OCI-LY7 (cell line): ENCODE data around the gene NUDT3. TPM values are rescaled to one million over a fixed set of nuclear protein-coding genes. Genes with fewer than 3 reads are reported as not detected.

Experiments used
- BruUV-seq: library from RNA; stranded (reverse); fragments of 400-500 nt; replicated peaks from 2 replicates; lab custom pipeline; 2021; lab: Mats Ljungman, UMichigan
- CTCF ChIA-PET: fragments of 300-600 bp; sonication (Branson Sonifier 250); formaldehyde crosslinking; loops from one replicate; lab custom pipeline; 2022; ENCODE audit warnings: antibody characterized with exemption; ENCODE audit not compliant: unreplicated experiment; lab: Charles Lee
- POLR2A ChIA-PET: fragments of 300-600 bp; sonication (Branson Sonifier 250); formaldehyde crosslinking; loops from one replicate; lab custom pipeline; 2022; ENCODE audit warnings: antibody characterized with exemption; lab: Charles Lee
- DNase-seq: peaks from one replicate; pipeline ENCODE4 v3.0.0-alpha.2; 2015; ENCODE audit warnings: low spot score
- H2AFZ ChIP-seq: fragments of 200-600 bp; sonication (generic), shearing (Covaris generic); 2 replicates; pipeline ENCODE4 v1.6.1; 2014; ENCODE audit warnings: mild to moderate bottlenecking, antibody characterized with exemption, low read length, moderate library complexity
- H3K27ac ChIP-seq: fragments of 200-600 bp; sonication (generic); 2 replicates; pipeline ENCODE4 v1.5.1; 2014; ENCODE audit warnings: mixed run types, low read depth, mild to moderate bottlenecking, moderate library complexity, low read length, inconsistent platforms; ENCODE audit not compliant: poor library complexity, severe bottlenecking
- H3K36me3 ChIP-seq: fragments of 200-600 bp; sonication (generic); 2 replicates; pipeline ENCODE4 v1.6.1; 2014; ENCODE audit warnings: mild to moderate bottlenecking, antibody characterized with exemption, low read length, moderate library complexity, mixed read lengths; ENCODE audit not compliant: insufficient read depth
- H3K4me1 ChIP-seq: fragments of 200-600 bp; sonication (generic); 2 replicates; pipeline ENCODE4 v1.5.1; 2014; ENCODE audit warnings: mild to moderate bottlenecking, low read length; ENCODE audit not compliant: insufficient read depth, poor library complexity, severe bottlenecking
- H3K4me2 ChIP-seq: fragments of 200-600 bp; sonication (generic); 2 replicates; pipeline ENCODE4 v1.6.1; 2014; ENCODE audit warnings: mild to moderate bottlenecking, low read length
- H3K4me3 ChIP-seq: fragments of 200-600 bp; sonication (generic); 2 replicates; pipeline ENCODE4 v1.5.1; 2014; ENCODE audit warnings: mild to moderate bottlenecking, low read depth, low read length; ENCODE audit not compliant: poor library complexity, severe bottlenecking
- H3K79me2 ChIP-seq: fragments of 200-600 bp; sonication (generic); 2 replicates; pipeline ENCODE4 v1.6.1; 2016; ENCODE audit warnings: low read depth, mild to moderate bottlenecking, low read length, moderate library complexity, mixed read lengths; ENCODE audit not compliant: insufficient read depth
- H3K9me2 ChIP-seq: fragments of 200-600 bp; sonication (generic); 2 replicates; pipeline ENCODE4 v1.6.1; 2016; ENCODE audit warnings: mild to moderate bottlenecking, low read length, mixed read lengths; ENCODE audit not compliant: insufficient read depth
- H3K9me3 ChIP-seq: fragments of 200-600 bp; sonication (generic); 2 replicates; pipeline ENCODE4 v1.6.1; 2014; ENCODE audit warnings: mild to moderate bottlenecking, mixed run types, low read length, mixed read lengths
- H4K20me1 ChIP-seq: fragments of 200-600 bp; sonication (generic); 2 replicates; pipeline ENCODE4 v1.6.1; 2014; ENCODE audit warnings: mild to moderate bottlenecking, antibody characterized with exemption, low read length, moderate library complexity, mixed read lengths; ENCODE audit not compliant: insufficient read depth
- CTCF ChIP-seq: fragments of 200-600 bp; sonication (generic); conservative IDR thresholded peaks from 2 replicates; pipeline ENCODE4 v1.5.1; 2014; ENCODE audit warnings: mild to moderate bottlenecking, antibody characterized with exemption, low read length, moderate library complexity, mixed read lengths
- EZH2phosphoT487 ChIP-seq: fragments of 200-600 bp; sonication (generic); IDR thresholded peaks from 2 replicates; pipeline ENCODE4 v1.6.1; 2018; ENCODE audit warnings: low read depth, borderline replicate concordance, mild to moderate bottlenecking, mixed run types, antibody characterized with exemption, low read length, moderate library complexity, mixed read lengths
- intact Hi-C: fragments of 100-400 bp; cut with micrococcal nuclease; formaldehyde crosslinking; loops from one replicate; pipeline ENCODE4 v1.10.0; 2022; ENCODE audit not compliant: unreplicated experiment
- total RNA-seq, 2 experiments: library from RNA; depleted of rRNA in 1 of 2; stranded (reverse); fragments of >200 nt in 1 of 2; shearing (Covaris generic) in 1 of 2; gene quantifications; 2 replicates each; pipeline ENCODE4 v1.2.3, GENCODE V29; 2014 to 2022

NUDT3 gene
- total RNA-seq, 2 experiments from 2014 or later, result 30.7 to 43.0 TPM

DNA sequence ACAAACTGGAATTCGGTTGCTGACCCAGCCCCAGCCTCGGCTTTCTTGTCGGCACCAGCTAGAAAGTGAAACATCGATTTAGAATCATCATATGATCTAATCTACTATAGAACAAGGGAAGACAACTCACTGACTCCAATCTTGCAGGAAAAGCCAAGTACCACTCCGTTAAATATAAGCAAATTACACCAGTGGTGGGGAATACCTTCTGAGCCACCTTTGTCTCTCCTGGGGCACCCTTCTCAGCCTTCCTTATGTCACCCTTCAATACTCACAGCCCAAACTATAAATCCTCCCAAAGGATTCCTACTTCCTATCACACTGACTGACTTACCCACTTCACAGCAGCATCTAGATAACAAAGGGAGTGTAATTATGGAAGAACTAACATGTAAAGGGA is 25.9 kb upstream of the NUDT3 start:
- no peak overlapping the region for H2AFZ ChIP-seq
- H3K4me2 ChIP-seq, result no peak overlapping the region
- H3K79me2 ChIP-seq, result peaks cover 28% of the 10 kb centered on the region
- DNase-seq, result no peak
- H4K20me1 ChIP-seq, result 0 out of 2 replicates have a peak, but pooled peaks cover 4% of the 10 kb centered on the region
- intact Hi-C loops, result no loop called here
- H3K4me1 ChIP-seq, result peaks cover 4% of the 10 kb centered on the region
- ChIA-PET POLR2A (no interaction called here), CTCF (no interaction called here)
- BruUV-seq, result no TSS peak
- H3K4me3 ChIP-seq, result no peak overlapping the region
- no peaks in the 10 kb centered on the region for H3K9me3 ChIP-seq
- peaks cover 94% of the 10 kb centered on the region for H3K36me3 ChIP-seq
- TF ChIP-seq EZH2phosphoT487 (no peak), CTCF (no peak)
- H3K9me2 ChIP-seq, result no peaks in the 10 kb centered on the region
- H3K27ac ChIP-seq, result no peak overlapping the region

- Histone ChIP-seq H3K4me3 (no peak overlapping the region), H3K27ac (no peak overlapping the region), H3K4me2 (no peak overlapping the region), H2AFZ (no peak overlapping the region), H3K4me1 (no peaks in the 10 kb centered on the region), H3K79me2 (peaks cover 14% of the 10 kb centered on the region; the same call in 1 of the 2 replicates), H4K20me1 (0 out of 2 replicates have a peak, but pooled peaks cover 2% of the 10 kb centered on the region), H3K9me3 (no peaks in the 10 kb centered on the region), H3K36me3 (peaks cover 92% of the 10 kb centered on the region), H3K9me2 (no peaks in the 10 kb centered on the region)
- DNase-seq, result no peak
- POLR2A ChIA-PET, result interaction anchor here (0.7 to 2.7 kb wide), 2 partner anchors 9 to 772 kb away, joined by 5 to 14 read pairs; partner anchors contain the start of gene RPS10
- BruUV-seq, result no TSS peak
- CTCF ChIA-PET, result interaction anchor here (0.6 kb wide), 1 partner anchor 25 kb away, joined by 3 read pairs; no protein-coding TSS in a partner anchor
- intact Hi-C loops, result no loop called here
- TF ChIP-seq CTCF (no peak), EZH2phosphoT487 (no peak)
Measured at GRCh38 chr6:34416877-34417371, 24.5 kb upstream of the NUDT3 start.
